Upper lobe of left lung (tissue), 4 donors: ENCODE data around the gene CLEC16A.

Source experiments
- CTCF ChIP-seq, 6 experiments: fragments of 450-650 bp in 4 of 6; fragments of 200-600 bp in 2 of 6; sonication (generic) in 2 of 6; IDR thresholded peaks; one replicate each; pipeline ENCODE4 v1.5.1; 2016 to 2019; ENCODE audit warnings: antibody characterized with exemption in 6 of 6
- EP300 ChIP-seq, 4 donors: sonication (generic); formaldehyde crosslinking; IDR thresholded peaks; one replicate each; pipeline ENCODE4 v1.5.1; 2017; ENCODE audit warnings: antibody characterized with exemption in 4 of 4, control low read depth in 2 of 4
- POLR2A ChIP-seq, 4 donors: fragments of 450-650 bp; IDR thresholded peaks; one replicate each; pipeline ENCODE4 v1.5.1; 2016 to 2017; ENCODE audit warnings: antibody characterized with exemption in 4 of 4, mild to moderate bottlenecking in 2 of 4
- POLR2AphosphoS5 ChIP-seq, 2 donors: sonication (generic); formaldehyde crosslinking; IDR thresholded peaks; one replicate each; pipeline ENCODE4 v1.5.1; 2017; ENCODE audit warnings: antibody characterized with exemption in 2 of 2

GRCh38 chr16:11049396-11050059 lies 105.2 kb downstream of the CLEC16A start:
- TF ChIP-seq CTCF (IDR thresholded peaks at IDR 0.05) = no peak
- no peak for TF ChIP-seq POLR2AphosphoS5 (IDR thresholded peaks at IDR 0.05)
- no peak for TF ChIP-seq POLR2A (IDR thresholded peaks at IDR 0.05)
- TF ChIP-seq EP300 (IDR thresholded peaks at IDR 0.05) = no peak
